HCT116 (cell line): ENCODE results near the gene CIAO2B. TPM values are rescaled to one million over a fixed set of nuclear protein-coding genes. Genes with fewer than 3 reads are reported as not detected.

Source experiments
- ATAC-seq: fragments of 200-7000 bp; cut with Tn5 transposase; 2 replicates; pipeline ENCODE4 v1.9.1; 2020; ENCODE audit warnings: mild to moderate bottlenecking, moderate library complexity
- BruUV-seq: library from RNA; stranded (reverse); fragments of 400-500 nt; replicated peaks from 2 replicates; lab custom pipeline; 2021; lab: Mats Ljungman, UMichigan
- CTCF ChIA-PET: fragments of 300-600 bp; sonication (Branson Sonifier 250); formaldehyde crosslinking; loops from one replicate; lab custom pipeline; 2021; ENCODE audit warnings: antibody characterized with exemption; lab: Charles Lee
- POLR2A ChIA-PET: fragments of 300-600, 350-600 bp; sonication (Branson Sonifier 250); formaldehyde crosslinking; loops from one replicate; lab custom pipeline; 2021; ENCODE audit warnings: antibody characterized with exemption; lab: Charles Lee
- RAD21 ChIA-PET, 2 experiments: fragments of 300-600 bp; sonication (Branson Sonifier 250); formaldehyde crosslinking; loops; one replicate each; lab custom pipeline; 2023; ENCODE audit warnings: low total read pairs in 2 of 2; ENCODE audit not compliant: uncharacterized antibody in 2 of 2, unreplicated experiment in 2 of 2, low non-redundant PET in 1 of 2; lab: Charles Lee
- DNase-seq: peaks from one replicate; pipeline ENCODE4 v3.0.0-alpha.2; 2010; ENCODE audit warnings: low read depth, low spot score
- H2AFZ ChIP-seq: fragments of 200-600 bp; shearing (Covaris generic), sonication (generic); 2 replicates; pipeline ENCODE4 v1.6.1; 2017; ENCODE audit warnings: low read depth, mixed run types, mixed read lengths, antibody characterized with exemption, low read length; ENCODE audit not compliant: poor library complexity, severe bottlenecking
- H3K27ac ChIP-seq: 2 replicates; pipeline ENCODE4 v1.5.1; 2012; ENCODE audit warnings: low read depth, low read length
- H3K27me3 ChIP-seq: fragments of 200-600 bp; sonication (generic); 2 replicates; pipeline ENCODE4 v1.6.1; 2016; ENCODE audit warnings: mixed run types, low read length, mixed read lengths; ENCODE audit not compliant: insufficient read depth
- H3K36me3 ChIP-seq, 2 experiments: fragments of 200-500 bp in 1 of 2; fragments of 200-600 bp in 1 of 2; sonication (Bioruptor generic) in 1 of 2; sonication (generic) in 1 of 2; 2 replicates each; pipeline versions ENCODE4 v1.5.1 to v1.6.1; 2014 to 2016; ENCODE audit warnings: low read length in 2 of 2, inconsistent platforms in 1 of 2, mixed read lengths in 1 of 2, mixed run types in 1 of 2; ENCODE audit not compliant: insufficient read depth in 2 of 2, control insufficient read depth in 1 of 2
- H3K4me1 ChIP-seq, 2 experiments: fragments of 200-600 bp in 1 of 2; sonication (generic) in 1 of 2; 2 replicates each; pipeline versions ENCODE4 v1.5.1 to v1.6.1; 2012 to 2017; ENCODE audit warnings: low read length in 2 of 2, inconsistent platforms in 1 of 2, mild to moderate bottlenecking in 1 of 2, mixed read lengths in 1 of 2, mixed run types in 1 of 2, moderate library complexity in 1 of 2; ENCODE audit not compliant: insufficient read depth in 2 of 2, control insufficient read depth in 1 of 2
- H3K4me2 ChIP-seq: fragments of 200-600 bp; sonication (generic); 2 replicates; pipeline ENCODE4 v1.6.1; 2017; ENCODE audit warnings: mixed run types, low read length, mixed read lengths
- H3K4me3 ChIP-seq, 2 experiments: fragments of 200-600 bp in 1 of 2; sonication (generic) in 1 of 2; replicated peaks in 1 of 2; 2 replicates each; pipeline ENCODE4 v1.5.1; 2011 to 2016; ENCODE audit warnings: low read length in 2 of 2, control low read depth in 1 of 2, low read depth in 1 of 2, mild to moderate bottlenecking in 1 of 2, mixed read lengths in 1 of 2, mixed run types in 1 of 2
- H3K79me2 ChIP-seq: fragments of 200-600 bp; sonication (generic); 2 replicates; pipeline ENCODE4 v1.6.1; 2017; ENCODE audit warnings: mild to moderate bottlenecking, mixed run types, low read length, moderate library complexity, mixed read lengths; ENCODE audit not compliant: insufficient read depth
- H3K9ac ChIP-seq: fragments of 200-600 bp; sonication (generic); 2 replicates; pipeline ENCODE4 v1.6.1; 2016; ENCODE audit warnings: low read length, mixed read lengths
- H3K9me2 ChIP-seq: fragments of 200-600 bp; sonication (generic), shearing (Covaris generic); 2 replicates; pipeline ENCODE4 v1.6.1; 2017; ENCODE audit warnings: mixed run types, mild to moderate bottlenecking, moderate library complexity; ENCODE audit not compliant: insufficient read depth
- H3K9me3 ChIP-seq, 2 experiments: fragments of 200-500 bp in 1 of 2; fragments of 200-600 bp in 1 of 2; sonication (Bioruptor generic) in 1 of 2; sonication (generic) in 1 of 2; 2 replicates each; pipeline ENCODE4 v1.6.1; 2014 to 2017; ENCODE audit warnings: low read length in 2 of 2, mixed read lengths in 2 of 2, inconsistent platforms in 1 of 2, low read depth in 1 of 2, mild to moderate bottlenecking in 1 of 2, mixed run types in 1 of 2, moderate library complexity in 1 of 2; ENCODE audit not compliant: control insufficient read depth in 1 of 2, insufficient read depth in 1 of 2
- H4K20me1 ChIP-seq: fragments of 200-600 bp; sonication (generic), shearing (Covaris generic); 2 replicates; pipeline ENCODE4 v1.6.1; 2017; ENCODE audit warnings: mixed run types, mild to moderate bottlenecking, moderate library complexity; ENCODE audit not compliant: insufficient read depth
- ELF1 ChIP-seq: IDR thresholded peaks from 2 replicates; pipeline ENCODE4 v1.6.1; 2012; ENCODE audit warnings: low read depth, borderline replicate concordance
- EZH2phosphoT487 ChIP-seq: fragments of 200-600 bp; IDR thresholded peaks from 2 replicates; pipeline ENCODE4 v1.6.1; 2018; ENCODE audit warnings: antibody characterized with exemption, borderline replicate concordance
- POLR2A ChIP-seq: IDR thresholded peaks from 2 replicates; pipeline ENCODE4 v1.7.0; 2011; ENCODE audit warnings: borderline replicate concordance; ENCODE audit not compliant: insufficient read depth, insufficient read length; ENCODE audit errors: extremely low read depth
- SP1 ChIP-seq: IDR thresholded peaks from 2 replicates; pipeline ENCODE4 v1.6.1; 2012; ENCODE audit warnings: low read depth
- SRF ChIP-seq: IDR thresholded peaks from 2 replicates; pipeline ENCODE4 v1.6.1; 2012; ENCODE audit warnings: low read depth
- intact Hi-C: fragments of 100-400 bp; cut with micrococcal nuclease; formaldehyde crosslinking; loops from 2 replicates; pipeline ENCODE4 v1.10.0; 2022
- total RNA-seq: library from RNA; stranded (reverse); gene quantifications from one replicate; pipeline ENCODE4 v1.2.1, GENCODE V29; 2021; ENCODE audit not compliant: unreplicated experiment
- TF ChIP-seq, protein P1 (sequence below): IDR thresholded peaks from 2 replicates; pipeline ENCODE4 v1.6.1; 2012
- TF ChIP-seq, protein P2 (sequence below), 3 experiments: fragments of 200-600 bp in 1 of 3; sonication (generic) in 1 of 3; IDR thresholded peaks in 2 of 3; conservative IDR thresholded peaks in 1 of 3; 2 replicates each; pipeline ENCODE4 v1.5.1; 2012 to 2017; ENCODE audit warnings: low read depth in 2 of 3, low read length in 2 of 3, antibody characterized with exemption in 1 of 3, borderline replicate concordance in 1 of 3, control low read depth in 1 of 3, mild to moderate bottlenecking in 1 of 3, mixed read lengths in 1 of 3, mixed run types in 1 of 3, moderate library complexity in 1 of 3; ENCODE audit not compliant: insufficient read depth in 1 of 3
- TF ChIP-seq, protein P3 (sequence below): IDR thresholded peaks from 2 replicates; pipeline ENCODE4 v1.6.1; 2011; ENCODE audit warnings: mild to moderate bottlenecking, low read length, moderate library complexity; ENCODE audit not compliant: insufficient replicate concordance; ENCODE audit errors: extremely low read depth
- TF ChIP-seq, protein P4 (sequence below): IDR thresholded peaks from 2 replicates; pipeline ENCODE4 v1.6.1; 2012

Gene CIAO2B
- total RNA-seq, 1 experiment from 2014 or later = 113 TPM

DNA sequence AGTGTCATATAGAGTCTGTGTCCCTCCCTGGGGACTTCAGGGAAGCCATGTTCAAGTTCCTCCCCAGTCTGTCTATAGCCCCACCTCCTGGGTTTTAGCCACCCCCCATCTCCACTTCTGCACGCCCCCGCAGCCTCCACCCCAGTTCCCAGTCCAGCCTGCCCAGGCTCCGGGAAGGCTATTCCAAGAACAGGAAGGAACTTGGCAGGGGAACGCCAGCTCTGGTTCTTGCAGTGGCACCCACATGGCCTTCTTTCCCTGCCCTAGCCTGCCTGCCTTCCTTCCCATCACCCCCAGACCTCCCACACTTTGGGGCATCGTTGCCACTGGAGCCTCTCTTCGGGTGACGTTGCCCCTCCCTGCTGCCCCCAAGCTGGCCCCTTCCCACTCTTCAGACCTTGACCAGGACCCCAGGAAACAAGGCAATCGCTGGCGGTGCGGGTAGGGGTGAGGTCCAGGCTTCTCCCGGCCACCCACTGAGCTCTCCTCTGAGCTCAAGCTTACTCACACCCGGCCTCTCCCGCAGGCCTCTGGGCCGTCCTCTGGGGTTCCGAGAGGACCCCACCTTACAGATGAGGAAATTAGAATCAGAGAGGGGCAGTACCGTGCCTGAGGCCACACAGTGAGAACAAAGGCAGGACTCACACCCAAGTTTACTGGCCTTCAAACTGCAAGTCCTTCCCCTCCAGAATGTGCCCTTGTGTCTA lies 45.0 kb upstream of the CIAO2B start:
- BruUV-seq = no TSS peak
- intact Hi-C loops = no loop called here

More for the DNA sequence above, 45.0 kb upstream of the CIAO2B start:
- no peaks in the 10 kb centered on the region for H3K9me2 ChIP-seq
- POLR2A ChIA-PET = no interaction called here
- H3K4me3 ChIP-seq = no peak overlapping the region
- H2AFZ ChIP-seq = no peak overlapping the region
- no peaks in the 10 kb centered on the region for H4K20me1 ChIP-seq
- H3K9me3 ChIP-seq = no peaks in the 10 kb centered on the region
- H3K36me3 ChIP-seq = no peaks in the 10 kb centered on the region
- ATAC-seq (peak; percentile 44), DNase-seq (no peak)
- no peak overlapping the region for H3K9ac ChIP-seq
- H3K4me2 ChIP-seq = peak overlapping the region; percentile 30
- TF ChIP-seq POLR2A (no peak), EZH2phosphoT487 (no peak), SRF (no peak), SP1 (no peak), ELF1 (no peak)
- TF ChIP-seq, protein P1, sequence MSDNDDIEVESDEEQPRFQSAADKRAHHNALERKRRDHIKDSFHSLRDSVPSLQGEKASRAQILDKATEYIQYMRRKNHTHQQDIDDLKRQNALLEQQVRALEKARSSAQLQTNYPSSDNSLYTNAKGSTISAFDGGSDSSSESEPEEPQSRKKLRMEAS = no peak
- TF ChIP-seq, protein P2, sequence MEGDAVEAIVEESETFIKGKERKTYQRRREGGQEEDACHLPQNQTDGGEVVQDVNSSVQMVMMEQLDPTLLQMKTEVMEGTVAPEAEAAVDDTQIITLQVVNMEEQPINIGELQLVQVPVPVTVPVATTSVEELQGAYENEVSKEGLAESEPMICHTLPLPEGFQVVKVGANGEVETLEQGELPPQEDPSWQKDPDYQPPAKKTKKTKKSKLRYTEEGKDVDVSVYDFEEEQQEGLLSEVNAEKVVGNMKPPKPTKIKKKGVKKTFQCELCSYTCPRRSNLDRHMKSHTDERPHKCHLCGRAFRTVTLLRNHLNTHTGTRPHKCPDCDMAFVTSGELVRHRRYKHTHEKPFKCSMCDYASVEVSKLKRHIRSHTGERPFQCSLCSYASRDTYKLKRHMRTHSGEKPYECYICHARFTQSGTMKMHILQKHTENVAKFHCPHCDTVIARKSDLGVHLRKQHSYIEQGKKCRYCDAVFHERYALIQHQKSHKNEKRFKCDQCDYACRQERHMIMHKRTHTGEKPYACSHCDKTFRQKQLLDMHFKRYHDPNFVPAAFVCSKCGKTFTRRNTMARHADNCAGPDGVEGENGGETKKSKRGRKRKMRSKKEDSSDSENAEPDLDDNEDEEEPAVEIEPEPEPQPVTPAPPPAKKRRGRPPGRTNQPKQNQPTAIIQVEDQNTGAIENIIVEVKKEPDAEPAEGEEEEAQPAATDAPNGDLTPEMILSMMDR (IDR thresholded peaks at IDR 0.05 in 2 of 3, conservative IDR thresholded peaks at IDR 0.05 in 1 of 3; ENCODE audit: borderline replicate concordance in 1 of 3, insufficient read depth in 1 of 3, low read depth in 2 of 3, low read length in 2 of 3) = no peak
- TF ChIP-seq, protein P3, sequence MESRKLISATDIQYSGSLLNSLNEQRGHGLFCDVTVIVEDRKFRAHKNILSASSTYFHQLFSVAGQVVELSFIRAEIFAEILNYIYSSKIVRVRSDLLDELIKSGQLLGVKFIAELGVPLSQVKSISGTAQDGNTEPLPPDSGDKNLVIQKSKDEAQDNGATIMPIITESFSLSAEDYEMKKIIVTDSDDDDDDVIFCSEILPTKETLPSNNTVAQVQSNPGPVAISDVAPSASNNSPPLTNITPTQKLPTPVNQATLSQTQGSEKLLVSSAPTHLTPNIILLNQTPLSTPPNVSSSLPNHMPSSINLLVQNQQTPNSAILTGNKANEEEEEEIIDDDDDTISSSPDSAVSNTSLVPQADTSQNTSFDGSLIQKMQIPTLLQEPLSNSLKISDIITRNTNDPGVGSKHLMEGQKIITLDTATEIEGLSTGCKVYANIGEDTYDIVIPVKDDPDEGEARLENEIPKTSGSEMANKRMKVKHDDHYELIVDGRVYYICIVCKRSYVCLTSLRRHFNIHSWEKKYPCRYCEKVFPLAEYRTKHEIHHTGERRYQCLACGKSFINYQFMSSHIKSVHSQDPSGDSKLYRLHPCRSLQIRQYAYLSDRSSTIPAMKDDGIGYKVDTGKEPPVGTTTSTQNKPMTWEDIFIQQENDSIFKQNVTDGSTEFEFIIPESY = no peak
- TF ChIP-seq, protein P4, sequence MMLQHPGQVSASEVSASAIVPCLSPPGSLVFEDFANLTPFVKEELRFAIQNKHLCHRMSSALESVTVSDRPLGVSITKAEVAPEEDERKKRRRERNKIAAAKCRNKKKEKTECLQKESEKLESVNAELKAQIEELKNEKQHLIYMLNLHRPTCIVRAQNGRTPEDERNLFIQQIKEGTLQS = no peak
- H3K79me2 ChIP-seq = no peaks in the 10 kb centered on the region
- H3K27me3 ChIP-seq = no peaks in the 10 kb centered on the region
- H3K27ac ChIP-seq = no peak overlapping the region; the same call in 1 of the 2 replicates
- H3K4me1 ChIP-seq = peaks cover 6 to 23% of the 10 kb centered on the region in 2 experiments; a peak in 3 of 4 replicates
- RAD21 ChIA-PET = no interaction called here
- CTCF ChIA-PET = interaction anchor here (1.3 to 1.9 kb wide), 3 partner anchors 39 to 206 kb away, joined by 3 to 7 read pairs (median 5); no protein-coding TSS in a partner anchor
